HG03135 (cell line): Measurements from ENCODE around the gene CTBP2.
"Not testable (repeated sequence)": the region's sequence is repeated elsewhere in the genome, so short reads cannot be mapped to it uniquely, and the experiment has no call there.

Experiments used
- ATAC-seq: cut with Tn5 transposase; IDR thresholded peaks from one replicate; pipeline ENCODE4 v1.9.1; 2021; ENCODE audit warnings: mild to moderate bottlenecking, moderate library complexity; ENCODE audit not compliant: unreplicated experiment

The CTBP2 gene

GRCh38 chr10:125093199-125093973 is 67.0 kb downstream of the CTBP2 start:
- no peak for ATAC-seq

GRCh38 chr10:125092564-125093031 is 67.8 kb downstream of the CTBP2 start:
- ATAC-seq, result no peak

GRCh38 chr10:125091891-125092290 is 68.5 kb downstream of the CTBP2 start:
- ATAC-seq, result no peak

GRCh38 chr10:125089469-125089868 is 70.9 kb downstream of the CTBP2 start:
- ATAC-seq, result no peak

GRCh38 chr10:125087897-125088215 is 72.5 kb downstream of the CTBP2 start:
- no peak for ATAC-seq

- no peak for ATAC-seq
Measured at GRCh38 chr10:125087191-125087896, 73.0 kb downstream of the CTBP2 start.

GRCh38 chr10:125086691-125087090 is 73.7 kb downstream of the CTBP2 start:
- no peak for ATAC-seq

GRCh38 chr10:125085258-125086054 is 74.9 kb downstream of the CTBP2 start:
- ATAC-seq, result no peak

GRCh38 chr10:125084614-125085257 is 75.6 kb downstream of the CTBP2 start:
- no peak for ATAC-seq

- no peak for ATAC-seq
Measured at GRCh38 chr10:125084191-125084613, 76.2 kb downstream of the CTBP2 start.

- ATAC-seq, result no peak
Measured at GRCh38 chr10:125083576-125083920, 76.8 kb downstream of the CTBP2 start.

- ATAC-seq, result no peak
Measured at GRCh38 chr10:125082881-125083575, 77.3 kb downstream of the CTBP2 start.

- not testable (repeated sequence) for ATAC-seq
Measured at GRCh38 chr10:125082471-125082870, 77.9 kb downstream of the CTBP2 start.

GRCh38 chr10:125081931-125082330 is 78.4 kb downstream of the CTBP2 start:
- no peak for ATAC-seq

- ATAC-seq, result no peak
Measured at GRCh38 chr10:125080984-125081383, 79.4 kb downstream of the CTBP2 start.

- no peak for ATAC-seq
Measured at GRCh38 chr10:125080296-125080695, 80.1 kb downstream of the CTBP2 start.

GRCh38 chr10:125079091-125079600 is 81.2 kb downstream of the CTBP2 start:
- no peak for ATAC-seq

GRCh38 chr10:125076891-125077541 is 83.3 kb downstream of the CTBP2 start:
- ATAC-seq, result no peak

- no peak for ATAC-seq
Measured at GRCh38 chr10:125076121-125076825, 84.1 kb downstream of the CTBP2 start.
